Activated CD4-positive, alpha-beta T cell treated with anti-CD3 and anti-CD28 coated beads for 1 hour (primary cell): Measurements from ENCODE around the gene FOXP1.

Experiments used
- DNase-seq: peaks from one replicate; pipeline ENCODE4 v3.0.0-alpha.2; 2020

FOXP1 gene

GRCh38 chr3:71419369-71419768 is 164.2 kb downstream of the FOXP1 start:
- DNase-seq: no peak

DNA sequence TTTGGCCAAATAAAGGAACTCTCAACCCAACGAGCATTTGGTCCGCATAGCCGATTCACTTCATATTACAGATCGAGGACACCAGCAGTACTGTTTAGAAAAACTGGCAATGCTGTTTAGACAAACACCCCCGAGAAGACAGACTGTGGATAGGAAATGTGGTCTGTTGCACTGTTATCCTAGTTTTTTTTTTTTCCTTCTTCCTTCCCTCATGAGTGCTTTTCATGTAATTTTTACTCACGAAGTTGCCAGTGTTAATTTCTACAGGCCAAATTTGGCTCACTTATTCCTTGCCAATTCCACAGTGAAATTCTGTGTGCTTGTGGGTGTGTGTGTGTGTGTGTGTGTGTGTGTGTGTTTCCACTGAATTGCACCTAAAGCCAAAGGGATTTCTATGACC is 165.7 kb downstream of the FOXP1 start:
- DNase-seq: no peak

DNA sequence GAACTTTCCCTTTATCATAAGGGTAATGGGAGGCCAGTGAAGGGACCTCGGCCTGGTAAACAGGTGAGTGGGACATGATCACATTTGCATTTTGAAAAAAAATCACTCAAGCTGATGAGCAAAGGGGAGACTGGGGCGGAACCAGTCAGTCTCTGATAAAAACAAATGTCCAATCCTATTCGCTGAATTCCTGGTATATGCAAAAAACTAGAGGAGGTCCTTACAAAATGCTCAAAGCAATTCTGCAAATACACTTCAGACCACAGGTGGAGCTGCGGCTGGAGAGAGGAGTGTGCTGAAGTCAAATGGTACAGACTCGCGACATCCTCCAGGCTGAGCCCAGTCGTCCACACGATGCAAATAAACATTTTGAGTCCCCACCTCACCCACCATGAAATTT is 166.7 kb downstream of the FOXP1 start:
- DNase-seq: no peak

DNA sequence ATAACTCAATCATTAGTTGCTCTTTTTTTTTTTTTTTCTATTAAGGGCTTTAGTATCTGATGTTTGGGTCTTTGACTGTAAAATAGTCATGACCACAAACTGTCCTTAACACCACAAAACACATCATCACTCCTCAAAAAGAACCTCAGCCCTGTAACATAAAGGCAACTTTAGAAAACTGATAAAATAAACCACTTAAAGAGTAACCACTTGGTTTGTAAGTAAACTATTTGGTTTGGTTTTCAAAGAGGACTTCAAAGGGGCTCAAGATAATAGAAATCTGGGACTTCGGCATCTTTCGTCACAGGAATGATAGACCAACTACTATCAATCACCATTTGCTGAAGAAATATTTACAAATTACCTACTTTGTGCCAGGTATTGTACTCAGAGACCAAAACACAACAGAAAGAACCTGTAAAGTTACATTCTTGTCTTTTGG is 167.8 kb downstream of the FOXP1 start:
- DNase-seq: no peak

- no peak for DNase-seq
Observed at GRCh38 chr3:71414189-71414927, 169.2 kb downstream of the FOXP1 start.

DNA sequence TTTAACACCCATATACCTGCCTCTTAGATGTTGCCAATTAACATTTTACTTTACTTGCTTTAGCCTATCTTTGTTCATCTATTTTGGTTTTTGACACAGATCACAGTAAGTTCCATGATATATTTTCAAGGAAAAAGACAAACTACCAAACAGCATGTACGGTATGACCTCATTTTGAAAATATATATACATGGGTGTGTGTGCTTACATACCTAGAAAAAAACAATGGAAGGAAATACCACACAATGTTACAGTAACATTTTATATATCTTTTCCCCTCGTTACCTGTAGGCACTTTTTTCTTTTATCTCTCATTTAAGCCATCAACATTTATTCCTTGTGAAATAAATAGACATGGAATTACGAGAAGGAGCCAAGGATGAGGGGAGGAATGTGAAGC is 170.0 kb downstream of the FOXP1 start:
- DNase-seq: no peak

DNA sequence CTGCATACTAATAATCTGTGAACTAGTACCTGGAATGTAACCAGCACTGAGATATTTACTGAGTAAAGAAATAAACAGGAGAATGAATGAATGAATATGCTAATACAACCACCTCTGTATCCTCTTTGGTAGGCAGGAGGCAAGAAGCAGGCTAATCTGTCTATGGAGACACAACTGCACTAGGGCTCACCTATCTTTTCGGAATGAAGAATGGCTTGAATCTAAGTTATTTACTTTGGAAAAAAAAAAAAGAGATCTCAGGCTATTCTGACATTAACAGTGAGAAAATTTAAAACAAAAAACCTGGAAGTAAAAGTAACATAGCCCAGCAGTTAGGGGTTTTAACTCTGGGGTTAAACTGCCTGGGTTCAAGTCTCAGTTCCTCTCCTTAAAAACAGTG is 174.2 kb downstream of the FOXP1 start:
- DNase-seq: no peak

- no peak for DNase-seq
Observed at GRCh38 chr3:71408903-71409302, 174.6 kb downstream of the FOXP1 start.

- DNase-seq: no peak
Observed at GRCh38 chr3:71407823-71408222, 175.7 kb downstream of the FOXP1 start.

GRCh38 chr3:71406972-71407810 is 176.3 kb downstream of the FOXP1 start:
- no peak for DNase-seq

- no peak for DNase-seq
Observed at GRCh38 chr3:71402911-71403310, 180.6 kb downstream of the FOXP1 start.

- no peak for DNase-seq
Observed at GRCh38 chr3:71402280-71402679, 181.2 kb downstream of the FOXP1 start.

DNA sequence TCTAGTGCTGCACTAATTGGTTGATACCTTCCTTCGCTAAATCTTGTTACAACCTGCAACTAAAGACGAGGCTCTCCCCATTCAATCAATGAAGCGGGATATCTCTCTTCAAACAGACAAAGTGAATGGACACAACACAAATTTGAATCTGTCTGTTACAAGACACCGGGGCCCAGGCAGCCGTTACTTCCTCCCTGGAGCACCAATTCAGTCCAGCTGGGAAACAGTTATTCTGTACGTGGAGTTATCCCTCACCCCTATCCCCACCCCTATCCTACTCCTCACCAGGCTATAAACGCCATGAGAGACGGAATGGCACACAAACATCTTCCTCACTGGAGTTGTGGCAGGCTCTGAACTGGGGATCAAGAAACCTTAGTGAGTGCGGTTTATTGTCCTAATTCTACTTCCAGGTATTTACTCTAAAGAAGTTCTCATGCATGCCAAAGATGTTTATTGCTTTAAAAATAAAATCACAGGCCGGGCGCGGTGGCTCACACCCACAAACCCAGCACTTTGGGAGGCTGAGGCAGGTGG is 181.8 kb downstream of the FOXP1 start:
- no peak for DNase-seq

- no peak for DNase-seq
Observed at GRCh38 chr3:71400986-71401451, 182.5 kb downstream of the FOXP1 start.

- no peak for DNase-seq
Observed at GRCh38 chr3:71399478-71399877, 184.1 kb downstream of the FOXP1 start.

GRCh38 chr3:71398157-71398836 is 185.2 kb downstream of the FOXP1 start:
- DNase-seq: no peak

GRCh38 chr3:71397726-71398125 is 185.8 kb downstream of the FOXP1 start:
- DNase-seq: no peak

DNA sequence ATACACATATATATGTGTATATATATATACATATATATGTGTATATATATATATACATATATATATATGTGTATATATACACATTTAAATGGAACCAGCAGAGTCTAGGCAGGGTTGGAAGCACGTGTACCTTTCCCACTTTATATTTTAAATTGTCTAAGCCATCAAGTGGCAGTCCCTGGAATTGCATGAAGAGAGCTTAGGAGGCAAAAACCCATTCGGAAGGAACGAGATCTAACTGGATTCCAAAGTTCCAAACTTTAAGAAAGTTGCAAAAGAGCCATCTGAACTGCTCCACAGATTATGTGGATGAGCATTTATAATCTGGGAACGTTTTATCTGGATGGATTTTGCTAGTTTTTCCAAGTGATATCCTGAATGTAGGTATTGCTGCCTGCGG is 186.5 kb downstream of the FOXP1 start:
- no peak for DNase-seq

GRCh38 chr3:71395927-71396695 is 187.4 kb downstream of the FOXP1 start:
- no peak for DNase-seq

DNA sequence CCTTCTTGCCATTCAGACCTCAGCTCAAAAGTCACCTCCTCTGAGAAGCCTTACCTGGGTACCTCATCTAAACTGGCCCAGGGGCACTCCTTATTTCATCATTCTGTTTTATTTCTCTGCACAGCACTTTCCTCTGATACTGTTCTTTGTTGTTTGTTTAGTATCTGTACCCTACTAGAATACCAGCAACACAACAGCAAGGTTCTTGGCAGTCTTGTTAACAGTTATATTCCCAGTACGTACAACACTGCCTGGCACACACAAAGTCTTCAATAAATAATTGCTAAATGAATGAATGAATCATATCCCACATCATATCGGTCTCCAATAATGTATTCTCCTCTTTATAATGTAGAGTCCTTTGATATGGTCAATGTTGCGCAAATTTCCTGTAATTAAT is 188.1 kb downstream of the FOXP1 start:
- no peak for DNase-seq

GRCh38 chr3:71393745-71394144 is 189.8 kb downstream of the FOXP1 start:
- no peak for DNase-seq

DNA sequence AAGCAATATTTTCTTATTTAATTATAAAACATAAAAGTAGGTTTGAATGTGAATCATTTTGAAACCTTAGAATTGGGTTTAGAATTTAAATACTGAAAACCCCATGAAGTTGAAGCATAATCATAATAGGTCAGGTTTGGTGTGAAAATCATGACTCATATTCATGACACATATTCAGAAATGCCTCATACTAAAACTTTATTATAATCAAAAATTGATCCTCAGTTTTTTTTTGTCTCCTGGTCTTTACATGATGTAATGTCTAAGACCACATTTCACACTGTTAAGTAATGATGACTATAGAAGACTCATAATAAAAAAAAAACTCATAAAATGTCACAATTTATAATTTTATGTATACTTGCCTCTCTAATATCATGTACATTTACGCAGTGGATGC is 190.4 kb downstream of the FOXP1 start:
- DNase-seq: no peak

DNA sequence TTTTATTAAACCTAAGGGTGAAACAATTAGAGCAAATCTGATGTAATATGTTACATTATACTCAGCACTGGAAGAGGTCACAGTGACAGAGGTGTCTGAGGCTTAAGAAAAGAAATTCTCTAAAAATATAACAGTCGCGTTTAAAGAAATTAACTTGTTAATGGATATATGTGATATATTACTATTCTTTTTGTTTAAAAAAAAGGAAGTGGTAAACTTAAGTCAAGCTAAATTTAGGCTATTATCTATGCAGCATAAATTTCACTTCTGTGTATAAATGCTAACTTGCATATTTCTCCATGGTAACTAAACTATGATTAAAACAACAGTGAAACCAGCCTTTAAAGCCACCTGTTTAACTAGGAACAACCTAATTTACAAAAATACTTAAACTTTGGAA is 191.3 kb downstream of the FOXP1 start:
- no peak for DNase-seq
